Inflammatory macrophage treated with lipopolysaccharide for 4 hours (primary cell): ENCODE measurements around the gene DENND4A.
A peak's percentile ranks its signal among the peaks of the same experiment; 100 is the strongest.
"Not testable (repeated sequence)": the region's sequence is repeated elsewhere in the genome, so short reads cannot be mapped to it uniquely, and the experiment has no call there.

Experiments used
- DNase-seq: peaks from one replicate; pipeline ENCODE4 v3.0.0-alpha.2; 2020

Gene DENND4A

DNA sequence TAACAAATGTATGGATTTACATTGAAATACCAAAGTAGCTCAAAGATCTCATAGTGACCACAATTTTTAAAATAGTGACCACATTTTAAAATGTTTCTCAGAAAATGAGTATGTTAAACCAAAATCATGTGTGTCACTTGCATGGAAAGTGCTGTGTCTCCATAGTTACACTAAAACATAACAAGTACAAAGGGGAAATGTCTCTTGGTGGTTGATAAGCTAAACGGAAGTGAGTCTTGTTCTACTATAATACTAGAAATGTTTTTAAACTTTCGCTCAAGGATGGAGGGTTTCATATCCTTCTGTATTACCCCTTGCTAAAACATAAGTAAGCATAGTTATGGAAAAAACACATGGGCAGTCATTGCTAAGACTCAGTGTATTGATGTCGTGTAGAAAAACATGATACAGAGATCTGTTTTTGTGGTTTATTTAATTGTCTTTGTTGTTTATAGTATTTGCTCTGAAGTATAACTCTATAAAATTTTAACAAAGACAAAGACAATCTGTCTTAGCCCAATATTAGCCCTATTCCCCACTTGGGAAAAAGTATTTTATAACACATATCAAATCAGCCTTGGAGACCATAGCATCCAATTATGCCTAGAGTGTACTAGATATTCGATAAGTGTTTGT, 27.0 kb upstream of the DENND4A start:
- peak; percentile 94 for DNase-seq

DNA sequence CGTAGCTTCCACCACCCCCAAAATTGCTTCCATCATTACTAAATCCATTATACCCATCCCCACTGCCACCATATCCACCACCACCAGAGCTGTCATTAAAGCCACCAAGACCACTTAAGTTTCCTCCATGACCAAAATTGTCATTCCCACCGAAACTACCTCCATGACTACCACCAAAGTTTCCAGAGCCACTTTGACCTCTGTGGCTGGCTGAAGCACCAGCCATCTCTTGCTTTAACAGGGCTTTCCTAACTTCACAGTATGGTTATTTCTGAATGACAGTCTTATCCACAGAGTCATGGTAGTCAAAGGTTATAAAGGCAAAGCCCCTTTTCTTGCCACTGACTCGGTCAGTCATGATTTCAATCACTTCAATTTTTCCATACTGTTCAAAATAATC, 24.3 kb upstream of the DENND4A start:
- DNase-seq, result no peak

DNA sequence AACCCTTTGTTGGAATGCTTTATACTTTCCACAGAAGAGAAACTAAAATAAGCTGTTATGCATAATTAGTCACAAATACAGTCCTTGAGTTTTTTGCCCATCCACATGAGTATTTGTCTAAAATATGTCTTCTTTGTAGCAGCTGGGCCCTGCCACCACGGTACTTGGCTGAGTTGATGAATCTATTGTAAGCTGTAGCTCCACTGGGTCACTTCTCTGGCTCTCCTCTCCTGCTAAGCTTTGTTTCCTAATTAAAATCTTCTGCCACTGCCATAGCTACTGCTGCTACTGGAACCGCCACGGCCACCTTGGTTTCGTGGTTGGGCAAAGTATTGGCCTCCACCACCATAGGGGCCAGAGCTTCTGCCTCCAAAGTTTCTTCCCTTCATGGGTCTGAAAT, 23.9 kb upstream of the DENND4A start:
- not testable (repeated sequence) for DNase-seq

DNA sequence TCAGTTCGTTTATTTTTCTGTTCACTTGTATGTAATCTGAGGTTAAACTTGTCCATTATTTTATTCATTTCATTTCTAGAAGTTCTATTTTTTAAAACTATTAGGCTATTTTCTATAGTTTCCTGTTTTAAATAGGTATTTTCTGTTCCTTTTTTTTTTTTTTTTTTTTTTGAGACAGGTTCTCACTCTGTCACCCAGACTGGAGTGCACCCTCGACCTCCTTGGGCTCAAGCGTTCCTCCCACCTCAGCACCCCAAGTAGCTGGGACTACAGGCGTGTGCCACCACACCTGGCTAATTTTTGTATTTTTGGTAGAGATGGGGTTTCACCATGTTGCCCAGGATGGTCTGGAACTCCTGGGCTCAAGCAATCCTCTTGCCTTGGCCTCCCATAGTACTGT, 22.2 kb upstream of the DENND4A start:
- not testable (repeated sequence) for DNase-seq

DNA sequence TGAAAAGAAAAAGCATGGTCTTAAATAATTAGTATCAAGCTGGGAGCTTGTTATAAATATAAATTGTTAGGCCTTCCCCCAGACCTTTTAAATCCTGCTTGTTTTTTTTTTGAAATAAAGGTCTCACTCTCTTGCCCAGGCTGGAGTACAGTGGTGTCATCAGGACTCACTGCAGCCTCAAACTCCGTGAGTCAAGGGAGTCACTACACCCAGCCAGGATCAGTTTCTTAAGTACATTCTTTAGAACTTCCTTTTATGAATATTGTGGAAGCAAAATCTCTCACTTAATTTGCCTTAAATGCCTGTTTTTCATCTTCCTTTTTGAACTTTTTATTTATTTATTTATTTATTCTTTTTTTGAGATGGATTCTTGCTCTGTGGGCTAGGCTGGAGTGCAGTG, 20.8 kb upstream of the DENND4A start:
- DNase-seq, result peak; percentile 54

DNA sequence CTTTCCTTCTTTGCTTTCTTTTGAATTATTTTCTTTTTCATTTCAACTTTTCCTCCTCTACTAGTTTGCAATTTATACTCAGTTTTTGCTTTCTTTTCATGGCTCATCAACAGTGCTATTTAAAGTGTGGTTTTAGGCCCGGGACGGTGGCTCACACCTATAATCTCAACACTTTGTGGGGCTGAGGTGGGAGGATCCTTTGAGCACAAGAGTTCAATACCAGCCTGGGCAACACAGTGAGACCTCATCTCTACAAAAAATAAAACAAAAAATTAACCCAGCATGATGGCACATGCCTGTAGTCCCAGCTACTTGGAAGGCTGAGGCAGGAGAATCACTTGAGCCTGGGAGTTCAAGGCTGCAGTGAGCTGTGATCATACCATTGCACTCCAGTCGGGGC, 20.4 kb upstream of the DENND4A start:
- DNase-seq, result no peak

DNA sequence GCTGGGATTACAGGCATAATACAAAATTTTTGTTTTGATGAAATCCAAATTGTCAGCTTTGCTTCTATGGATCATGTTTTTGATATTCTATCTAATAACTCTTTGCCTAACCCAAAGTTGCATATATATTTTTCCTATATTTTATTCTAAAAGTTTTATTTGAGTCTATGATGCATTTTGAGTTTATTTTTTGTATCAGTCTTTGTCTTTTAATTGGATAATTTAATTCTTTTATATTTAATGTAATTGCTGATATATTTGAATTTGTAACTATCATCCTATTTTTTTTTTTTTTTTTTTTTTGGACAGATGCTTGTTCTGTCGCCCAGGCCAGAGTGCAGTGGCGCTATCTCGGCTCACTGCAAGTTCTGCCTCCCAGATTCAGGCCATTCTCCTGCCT, 19.7 kb upstream of the DENND4A start:
- DNase-seq, result no peak

DNA sequence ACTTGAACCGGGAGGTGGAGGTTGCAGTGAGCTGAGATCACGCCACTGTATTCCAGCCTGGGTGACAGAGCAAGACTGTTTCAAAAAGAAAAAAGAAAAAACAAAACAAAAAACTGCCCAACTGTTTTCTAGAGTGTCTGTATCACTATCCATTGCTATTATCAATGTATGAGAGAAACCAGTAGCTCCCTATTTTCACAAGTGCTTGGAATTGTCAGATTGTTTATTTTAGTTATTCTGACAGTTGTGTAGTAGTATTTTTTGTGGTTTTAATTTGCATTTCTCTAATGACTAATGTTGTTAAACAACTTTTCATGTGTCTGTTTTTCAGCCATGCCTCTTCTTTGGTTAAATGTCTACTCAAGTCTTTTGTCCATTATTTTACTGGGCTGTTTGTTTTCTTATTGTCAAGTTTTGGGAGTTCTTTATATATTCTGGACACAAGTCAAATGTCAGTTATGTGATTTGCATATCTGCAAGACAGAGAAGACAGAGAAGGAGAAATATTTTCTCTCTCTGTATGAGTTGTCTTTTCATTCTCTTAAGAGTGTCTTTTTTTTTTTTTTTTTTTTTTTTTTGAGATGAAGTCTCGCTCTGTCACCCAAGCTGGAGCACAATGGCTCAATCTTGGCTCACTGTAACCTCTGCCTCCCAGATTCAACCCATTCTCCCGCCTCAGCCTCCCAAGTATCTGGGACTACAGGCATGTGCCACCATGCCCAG, 19.1 kb upstream of the DENND4A start:
- not testable (repeated sequence) for DNase-seq

DNA sequence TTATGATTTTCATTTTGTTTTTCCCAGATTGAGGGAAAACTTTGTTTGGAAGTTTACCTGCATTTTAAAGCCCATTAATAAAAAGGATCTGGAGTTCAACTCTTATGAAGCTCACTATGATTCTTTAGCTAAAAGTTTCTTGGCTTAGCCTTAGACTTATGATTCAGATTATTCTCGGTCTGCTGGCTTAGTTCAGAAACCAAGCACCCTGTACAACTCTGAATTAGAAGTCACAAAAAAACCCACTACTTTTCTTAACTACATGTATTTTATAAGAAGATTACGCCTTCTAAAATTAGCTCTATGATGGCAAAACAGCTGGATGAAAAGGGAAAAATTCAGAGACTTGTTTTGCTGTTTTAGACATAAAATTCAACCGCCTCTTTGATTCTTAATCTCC, 14.3 kb upstream of the DENND4A start:
- DNase-seq, result no peak

DNA sequence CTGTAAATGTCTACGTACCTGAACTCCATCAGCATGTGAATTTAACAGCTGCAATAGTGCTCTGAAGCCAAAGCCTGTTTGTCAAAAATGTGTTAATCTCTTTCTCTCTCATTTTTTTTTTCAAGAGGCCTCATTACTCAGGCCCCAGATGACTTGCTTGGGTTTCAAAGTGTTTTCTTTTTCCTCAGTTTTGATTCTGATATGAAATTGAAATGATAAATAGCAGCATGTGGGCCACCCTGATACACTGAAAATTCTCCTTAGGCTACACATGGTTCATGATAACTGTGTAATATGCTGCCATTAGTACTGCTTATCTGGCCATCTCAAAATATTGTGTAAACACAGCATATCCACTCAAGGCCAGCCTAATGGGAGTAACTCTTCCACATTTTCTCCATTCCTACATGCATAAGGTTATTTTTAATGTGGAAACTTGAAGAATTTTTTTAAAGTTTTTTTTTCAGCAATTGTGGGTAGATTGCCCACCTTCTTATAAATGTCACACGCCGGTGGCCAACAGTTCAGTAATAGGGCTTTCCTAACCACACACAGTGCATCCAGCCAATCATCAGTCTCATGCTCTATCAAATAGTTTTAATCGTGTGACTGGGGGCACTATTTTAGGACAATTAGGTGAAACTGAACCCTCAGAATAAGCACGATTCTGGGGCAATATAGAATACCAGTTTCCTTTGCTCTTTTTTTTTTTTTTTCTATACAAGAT, 13.1 kb upstream of the DENND4A start:
- DNase-seq, result peak; percentile 20

DNA sequence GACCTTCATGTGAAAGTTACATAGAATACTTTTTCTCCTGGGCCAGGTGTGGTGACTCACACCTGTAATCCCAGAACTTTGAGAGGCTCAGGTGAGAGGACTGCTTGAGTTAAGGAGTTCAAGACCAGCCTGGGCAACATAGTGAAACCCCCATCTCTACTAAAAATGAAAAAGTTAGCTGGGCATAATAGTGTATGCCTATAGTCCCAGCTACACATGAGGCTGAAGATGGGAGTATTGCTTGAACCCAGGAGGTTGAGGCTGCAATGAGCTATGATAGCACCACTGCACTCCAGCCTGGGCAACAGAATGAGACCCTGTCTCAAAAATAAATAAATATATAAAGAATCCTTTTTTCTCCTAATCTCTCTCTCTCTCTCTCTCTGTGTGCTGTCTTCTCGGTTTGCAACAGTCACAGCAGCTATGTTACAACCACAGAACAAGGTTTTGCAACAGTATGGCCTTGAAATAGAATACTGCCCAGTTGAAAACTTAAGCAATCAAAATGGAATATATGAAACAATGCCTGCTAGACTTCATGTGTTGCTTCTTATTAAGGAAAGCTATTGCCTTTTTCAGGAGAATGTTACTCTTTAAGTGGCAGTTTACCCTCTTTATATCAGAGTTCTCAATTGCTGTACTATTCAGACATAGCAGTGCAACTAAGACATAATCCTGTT, 12.3 kb upstream of the DENND4A start:
- DNase-seq, result peak; percentile 92

DNA sequence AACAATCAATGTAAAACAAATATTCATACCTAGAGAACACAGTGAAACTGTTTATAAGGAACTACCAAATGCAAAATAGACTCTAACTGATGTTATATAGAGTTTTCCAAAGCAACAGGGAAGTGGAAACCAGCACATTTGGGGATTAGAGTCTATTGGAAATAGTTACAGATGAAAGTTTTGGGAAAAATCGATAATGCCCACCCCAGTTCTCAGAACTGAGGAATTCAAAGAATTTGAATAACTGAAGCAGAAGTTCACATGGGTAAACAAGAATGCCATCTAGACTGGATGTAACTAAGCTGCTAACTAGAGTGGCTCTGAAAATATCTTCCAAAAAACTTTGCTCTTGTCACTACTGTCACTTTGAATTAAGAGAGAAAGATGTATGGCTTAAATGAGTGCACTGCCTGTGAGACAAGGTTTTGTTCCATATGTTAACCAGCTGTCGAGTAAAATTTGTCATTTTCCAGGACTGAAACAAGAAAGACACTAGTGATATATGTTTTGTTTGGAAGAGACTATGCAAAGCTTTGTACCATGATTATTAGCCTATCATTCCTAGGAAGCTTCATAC, 9.2 kb upstream of the DENND4A start:
- DNase-seq, result peak; percentile 21

DNA sequence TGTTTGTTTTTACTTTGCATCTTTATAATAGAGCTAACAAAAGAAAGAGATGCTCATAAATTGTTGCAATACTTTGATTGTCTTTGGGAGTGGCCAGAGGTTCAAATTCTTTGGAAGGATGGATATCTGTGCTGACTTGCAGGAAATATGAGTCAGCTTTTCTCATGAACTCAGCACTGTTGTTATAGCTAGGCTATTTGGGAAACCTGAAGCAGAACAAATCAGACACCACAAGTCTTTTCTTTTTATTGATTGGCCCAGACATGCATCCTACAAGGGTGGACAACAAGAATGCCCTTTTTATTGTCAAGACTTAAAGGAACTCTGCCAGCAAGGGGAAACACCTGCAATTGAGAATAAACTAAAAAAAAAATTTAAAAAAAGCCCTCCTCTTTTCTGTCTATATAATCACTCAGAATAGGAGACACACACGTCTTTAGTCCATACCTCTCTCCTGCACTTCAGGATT, 4.6 kb upstream of the DENND4A start:
- DNase-seq, result peak; percentile 27

DNA sequence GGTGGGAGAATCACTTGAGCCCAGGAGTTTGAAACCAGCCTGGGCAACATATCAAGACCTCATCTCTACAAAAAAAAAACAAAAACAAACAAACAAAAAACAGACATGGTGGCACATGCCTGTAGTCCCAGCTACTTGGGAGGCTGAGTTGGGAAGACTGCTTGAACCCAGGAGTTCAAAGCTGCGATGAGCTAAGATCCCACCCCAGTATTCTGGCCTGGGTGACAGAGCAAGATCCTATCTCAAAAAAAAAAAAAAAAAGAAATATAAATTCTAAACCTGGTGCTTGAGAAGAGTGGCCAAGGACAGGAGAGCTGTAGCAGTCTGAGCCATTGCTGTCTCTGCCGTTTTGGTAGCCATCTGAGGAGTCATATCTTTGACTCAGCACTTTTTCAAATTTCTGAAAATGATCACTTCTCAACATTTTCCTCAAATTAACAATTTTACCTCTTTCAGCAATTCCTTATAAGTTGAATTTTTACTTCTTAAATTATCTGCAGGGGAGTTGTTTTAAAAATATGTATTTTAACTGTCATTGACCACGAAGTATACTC, 3.6 kb upstream of the DENND4A start:
- DNase-seq, result no peak

DNA sequence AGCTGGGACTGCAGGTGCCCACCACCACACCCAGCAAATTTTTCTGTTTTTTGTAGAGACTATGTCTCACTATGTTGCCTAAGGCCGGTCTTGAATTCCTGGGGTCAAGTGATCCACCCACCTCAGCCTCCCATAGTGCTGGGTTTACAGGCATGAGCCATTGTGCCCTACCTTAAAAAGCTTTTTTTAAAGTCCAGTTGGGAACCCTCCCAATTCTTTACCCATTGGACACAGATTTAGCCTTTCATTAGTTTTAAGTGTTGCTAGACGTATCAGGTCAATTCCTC, 1.7 kb upstream of the DENND4A start:
- DNase-seq, result no peak

DNA sequence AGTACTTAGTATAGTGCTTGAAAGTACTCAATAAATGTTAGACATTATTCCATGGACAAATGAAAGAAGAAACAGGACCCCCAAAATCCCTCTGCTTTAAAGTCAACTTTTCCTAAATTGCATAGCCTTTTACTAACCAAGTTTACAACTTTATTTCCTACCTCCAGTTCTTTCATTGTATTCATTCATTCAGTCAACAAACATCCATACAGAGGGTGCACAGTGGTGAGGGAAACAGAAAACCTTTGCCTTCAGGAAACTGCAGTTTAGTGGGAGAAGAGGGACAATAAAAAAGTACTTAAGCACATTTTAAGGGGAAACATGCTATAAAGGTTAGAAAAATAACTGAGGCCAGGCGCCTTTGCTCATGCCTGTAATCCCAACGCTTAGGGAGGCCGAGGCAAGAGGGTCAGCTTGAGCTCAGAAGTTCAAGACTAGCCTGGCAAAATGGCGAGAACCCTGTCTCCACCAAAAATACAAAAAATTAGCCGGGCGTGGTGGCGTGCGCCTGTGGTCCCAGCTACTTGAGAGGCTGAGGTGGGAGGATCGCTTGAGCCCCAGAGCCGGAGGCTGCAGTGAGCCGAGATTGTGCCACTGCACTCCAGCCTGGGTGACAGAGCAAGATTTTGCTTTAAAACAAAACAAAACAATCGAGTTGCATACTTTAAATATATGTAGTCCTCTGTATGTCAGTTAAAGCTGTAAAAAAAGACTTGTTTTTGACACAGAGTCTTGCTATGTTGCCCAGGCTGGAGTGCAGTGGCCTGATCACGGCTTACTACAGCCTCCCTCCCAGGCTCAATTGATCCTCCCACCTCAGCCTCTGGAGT, 1.1 kb upstream of the DENND4A start:
- no peak for DNase-seq

DNA sequence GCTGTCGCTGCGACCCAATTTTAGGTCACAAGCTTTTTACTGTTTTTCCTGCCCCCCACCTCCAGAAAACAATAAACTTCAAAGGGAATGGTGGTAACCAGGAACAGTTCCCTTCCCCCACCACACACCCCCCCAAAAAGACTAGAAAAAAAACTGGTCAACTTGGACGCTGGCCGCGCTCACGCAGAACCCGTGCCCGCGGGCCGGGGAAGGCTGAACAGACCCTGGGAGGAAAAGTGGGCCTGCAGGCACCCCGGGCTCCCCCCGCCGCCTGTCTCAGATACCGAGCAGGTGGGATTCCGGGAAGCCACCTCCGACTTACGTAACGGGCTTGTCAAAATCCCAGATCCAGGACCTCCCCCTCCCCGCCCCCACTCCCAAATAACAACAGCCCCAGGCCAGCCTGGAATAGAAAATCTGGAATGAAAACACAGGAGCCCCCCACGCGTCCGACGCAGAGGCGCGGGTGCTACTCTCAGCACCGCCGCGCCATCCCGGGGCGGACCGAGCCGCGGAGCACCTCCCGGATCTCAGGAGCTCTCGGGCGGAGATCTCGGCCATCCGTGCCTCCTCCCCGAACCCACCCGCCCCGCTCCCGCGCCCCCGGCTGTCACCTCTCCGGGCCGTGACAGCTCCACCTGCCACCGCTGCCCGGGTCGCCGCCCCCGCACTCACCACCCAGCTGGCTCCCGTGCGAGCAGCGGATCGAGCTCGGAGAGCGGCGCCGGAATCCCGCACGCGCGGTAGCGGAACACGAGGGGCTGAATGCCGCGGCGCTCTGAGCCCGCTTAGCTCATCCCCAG, 557 bp downstream of the DENND4A start:
- peak; percentile 30 for DNase-seq

DNA sequence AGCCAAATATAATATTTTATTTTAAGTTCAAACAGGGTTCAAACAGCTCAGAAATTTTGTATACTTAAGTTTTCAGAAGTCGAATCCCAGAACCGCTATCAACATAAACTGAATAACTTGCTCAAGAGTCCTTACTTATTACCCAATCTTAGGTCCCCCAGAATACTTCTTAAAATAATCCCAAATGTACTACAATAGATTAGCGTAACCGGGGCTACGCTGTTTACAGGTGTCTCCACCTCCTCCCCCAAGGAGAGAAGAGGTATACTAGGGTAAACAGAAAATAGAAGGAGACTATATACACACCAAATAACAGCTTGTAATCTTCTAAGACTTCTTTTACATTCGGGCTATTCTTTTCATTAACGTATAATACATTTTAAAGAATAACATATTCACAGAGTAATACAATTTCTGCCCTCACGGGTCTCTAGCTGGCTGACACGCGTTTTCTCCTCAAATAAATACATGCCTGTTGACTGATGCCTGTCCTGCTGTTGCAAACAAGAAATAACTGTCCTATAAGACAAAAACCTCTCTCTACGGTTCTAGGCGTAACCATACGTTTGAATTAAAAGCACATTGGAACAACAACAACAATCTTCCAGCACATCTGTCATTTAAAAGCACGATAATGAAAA, 1.3 kb downstream of the DENND4A start:
- peak; percentile 27 for DNase-seq

DNA sequence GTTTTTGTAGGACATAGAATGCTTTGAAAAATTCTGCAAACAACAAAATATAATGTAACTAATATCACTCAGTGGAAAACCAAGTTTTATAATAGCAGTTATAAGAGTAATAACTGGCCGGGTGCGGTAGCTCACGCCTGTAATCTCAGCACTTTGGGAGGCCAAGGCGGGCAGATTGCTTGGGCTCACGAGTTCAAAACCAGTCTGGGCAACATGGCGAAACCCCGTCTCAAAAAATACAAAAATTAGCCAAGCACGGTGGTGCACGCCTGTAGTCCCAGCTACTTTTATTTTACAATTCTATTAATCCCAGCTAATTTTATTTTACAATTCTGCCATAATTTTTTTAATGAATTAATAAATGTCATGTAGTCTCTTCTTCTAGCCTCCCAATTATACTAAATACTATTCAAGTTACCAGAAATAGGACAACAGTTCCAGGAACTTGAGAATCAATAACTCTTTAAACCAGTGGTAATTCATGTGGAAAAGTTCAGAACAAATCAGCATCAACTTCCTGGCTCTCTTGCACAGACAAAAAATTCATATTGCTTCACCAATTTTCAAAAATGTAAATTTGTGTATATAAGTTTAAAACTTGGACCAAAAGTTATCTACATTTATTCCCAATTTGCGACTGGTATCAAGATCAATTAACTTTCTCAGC, 2.2 kb downstream of the DENND4A start:
- no peak for DNase-seq

DNA sequence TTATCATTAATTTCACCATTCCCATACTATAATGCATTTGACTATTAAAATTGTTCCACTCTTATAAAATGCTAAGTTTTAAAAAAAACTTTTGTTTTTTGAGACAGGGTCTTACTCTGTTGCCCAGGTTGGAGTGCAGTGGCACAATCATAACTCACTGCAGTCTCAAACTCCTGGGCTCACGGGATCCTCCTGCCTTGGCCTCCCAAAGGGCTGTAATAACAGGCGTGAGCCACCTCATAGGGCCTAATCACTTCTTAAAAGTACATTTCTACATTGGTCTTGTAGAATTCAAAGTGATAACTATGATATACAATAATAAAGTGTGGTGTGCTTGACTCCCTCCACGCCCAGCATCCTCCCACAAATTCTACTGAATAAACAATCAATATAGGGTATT, 3.0 kb downstream of the DENND4A start:
- DNase-seq, result no peak
